RWPE1 (cell line): ENCODE measurements around the gene MICALL1.
"Not testable (repeated sequence)": the region's sequence is repeated elsewhere in the genome, so short reads cannot be mapped to it uniquely, and the experiment has no call there.

Experiments used
- CTCF ChIA-PET: fragments of 350-600 bp; sonication (Branson Sonifier 250); formaldehyde crosslinking; extraction: SDS; loops from one replicate; lab custom pipeline; 2021; lab: Yijun Ruan, JAX
- POLR2A ChIA-PET: fragments of 400-600 bp; formaldehyde crosslinking; extraction: SDS; loops from one replicate; lab custom pipeline; 2020; ENCODE audit warnings: antibody characterized with exemption; ENCODE audit not compliant: low non-redundant PET; lab: Yijun Ruan, JAX
- DNase-seq: peaks from one replicate; pipeline ENCODE4 v3.0.0; 2012; ENCODE audit warnings: low spot score
- H3K27ac ChIP-seq: fragments of 450-650 bp; 2 replicates; pipeline ENCODE4 v1.5.1; 2017
- TF ChIP-seq, protein P1 (sequence below): fragments of 450-650 bp; conservative IDR thresholded peaks from 2 replicates; pipeline ENCODE4 v1.5.1; 2017; ENCODE audit warnings: low read depth, mild to moderate bottlenecking

The MICALL1 gene

DNA sequence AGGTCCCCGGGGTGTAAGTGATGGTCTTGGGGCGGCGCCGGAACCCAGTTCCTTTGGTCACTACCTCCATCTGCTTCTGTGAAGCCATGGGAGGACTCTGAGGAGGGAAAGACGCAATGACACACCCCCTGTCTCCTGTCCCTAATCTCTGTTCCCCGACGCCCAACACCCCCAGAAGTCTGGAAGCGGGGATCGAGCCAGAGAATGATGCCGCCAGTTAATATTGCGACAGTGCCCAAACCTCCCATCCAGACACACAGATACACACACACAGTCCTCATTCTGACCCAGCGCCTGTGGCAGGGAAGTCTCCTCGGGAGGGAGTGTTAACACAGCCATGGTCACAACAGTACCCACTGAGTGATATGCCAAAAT is 47.0 kb downstream of the MICALL1 start:
- peak; percentile 6 for DNase-seq
- POLR2A ChIA-PET, result no interaction called here
- CTCF ChIA-PET, result interaction anchor here (0.6 kb wide), 1 partner anchor 534 kb away, joined by 3 read pairs; no protein-coding TSS in a partner anchor
- peak overlapping the region; percentile 67 for H3K27ac ChIP-seq
- TF ChIP-seq, protein P1, sequence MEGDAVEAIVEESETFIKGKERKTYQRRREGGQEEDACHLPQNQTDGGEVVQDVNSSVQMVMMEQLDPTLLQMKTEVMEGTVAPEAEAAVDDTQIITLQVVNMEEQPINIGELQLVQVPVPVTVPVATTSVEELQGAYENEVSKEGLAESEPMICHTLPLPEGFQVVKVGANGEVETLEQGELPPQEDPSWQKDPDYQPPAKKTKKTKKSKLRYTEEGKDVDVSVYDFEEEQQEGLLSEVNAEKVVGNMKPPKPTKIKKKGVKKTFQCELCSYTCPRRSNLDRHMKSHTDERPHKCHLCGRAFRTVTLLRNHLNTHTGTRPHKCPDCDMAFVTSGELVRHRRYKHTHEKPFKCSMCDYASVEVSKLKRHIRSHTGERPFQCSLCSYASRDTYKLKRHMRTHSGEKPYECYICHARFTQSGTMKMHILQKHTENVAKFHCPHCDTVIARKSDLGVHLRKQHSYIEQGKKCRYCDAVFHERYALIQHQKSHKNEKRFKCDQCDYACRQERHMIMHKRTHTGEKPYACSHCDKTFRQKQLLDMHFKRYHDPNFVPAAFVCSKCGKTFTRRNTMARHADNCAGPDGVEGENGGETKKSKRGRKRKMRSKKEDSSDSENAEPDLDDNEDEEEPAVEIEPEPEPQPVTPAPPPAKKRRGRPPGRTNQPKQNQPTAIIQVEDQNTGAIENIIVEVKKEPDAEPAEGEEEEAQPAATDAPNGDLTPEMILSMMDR, result no peak

DNA sequence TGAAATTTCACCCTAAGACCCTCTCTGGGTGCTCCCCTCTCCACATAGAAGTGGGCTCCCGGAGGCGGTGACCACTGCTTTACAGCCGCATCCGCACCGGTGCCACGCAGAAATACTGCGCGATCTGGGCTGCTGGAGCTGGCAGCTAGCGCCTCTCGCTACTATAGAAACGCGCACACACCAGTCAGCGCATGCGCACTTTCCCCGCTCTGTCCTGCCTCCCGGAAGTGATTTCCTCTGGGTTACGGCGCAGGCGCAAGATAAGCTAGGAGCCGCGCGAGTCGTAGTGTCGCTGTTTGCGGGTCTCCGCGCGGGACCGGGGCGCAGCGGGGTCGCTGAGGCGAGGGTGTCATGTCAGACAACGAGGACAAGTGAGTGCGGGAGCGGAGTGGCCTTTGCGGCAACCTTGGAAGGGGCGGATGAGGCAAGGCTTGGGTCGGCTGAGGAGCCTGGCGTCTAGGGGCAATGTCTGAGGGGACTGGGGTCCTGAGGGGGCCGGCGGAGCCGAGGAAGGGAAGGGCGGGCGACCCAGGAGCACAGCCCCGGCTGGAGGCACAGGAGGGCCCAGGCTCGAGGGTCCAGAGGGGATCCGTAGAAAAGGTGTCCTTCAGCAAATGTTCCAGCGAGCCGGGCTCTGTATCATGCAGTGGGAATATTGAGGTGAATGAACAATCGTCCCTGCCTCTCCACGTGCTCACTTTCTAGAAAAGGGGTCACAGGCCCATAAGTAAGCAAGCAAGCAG is 47.5 kb downstream of the MICALL1 start, which contains the start of the genes C22orf23 and POLR2F:
TSS of gene C22orf23 (minus strand) at position 165 of the 743 bp plus-strand sequence. CDS start 452 bp downstream, outside the sequence.
TSS of gene POLR2F (plus strand) at position 263 of the 743 bp plus-strand sequence. CDS start at position 352, 89 bp downstream.
- DNase-seq, result peak; percentile 95
- TF ChIP-seq, protein P1, result no peak
- CTCF ChIA-PET, result no interaction called here
- POLR2A ChIA-PET, result no interaction called here
- peak within 1 kb of the TSS; percentile 67 for H3K27ac ChIP-seq

DNA sequence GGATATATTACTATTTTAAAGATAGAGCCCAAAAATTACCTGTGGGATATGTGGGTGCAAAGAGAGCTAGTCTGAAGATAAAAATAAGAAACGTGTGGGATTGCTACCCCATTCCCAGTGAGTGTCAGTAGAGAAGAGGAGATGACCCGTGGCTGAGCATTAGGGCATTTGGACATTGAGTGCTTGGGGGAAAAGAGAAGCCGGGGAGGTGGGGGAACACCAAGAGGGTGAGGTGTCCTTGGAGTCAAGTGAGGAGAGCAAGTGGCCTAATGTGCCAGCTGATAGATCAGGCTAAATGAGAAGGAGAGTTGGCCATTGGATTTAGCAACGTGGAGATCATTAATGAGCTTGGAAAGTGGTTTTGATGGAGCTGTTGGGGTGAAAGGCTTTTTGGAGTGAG is 48.6 kb downstream of the MICALL1 start:
- no peak for DNase-seq
- peak overlapping the region; percentile 67 for H3K27ac ChIP-seq
- ChIA-PET CTCF (interaction anchor here (0.6 kb wide), 1 partner anchor 21 kb away, joined by 3 read pairs; no protein-coding TSS in a partner anchor), POLR2A (no interaction called here)
- TF ChIP-seq, protein P1, result no peak

DNA sequence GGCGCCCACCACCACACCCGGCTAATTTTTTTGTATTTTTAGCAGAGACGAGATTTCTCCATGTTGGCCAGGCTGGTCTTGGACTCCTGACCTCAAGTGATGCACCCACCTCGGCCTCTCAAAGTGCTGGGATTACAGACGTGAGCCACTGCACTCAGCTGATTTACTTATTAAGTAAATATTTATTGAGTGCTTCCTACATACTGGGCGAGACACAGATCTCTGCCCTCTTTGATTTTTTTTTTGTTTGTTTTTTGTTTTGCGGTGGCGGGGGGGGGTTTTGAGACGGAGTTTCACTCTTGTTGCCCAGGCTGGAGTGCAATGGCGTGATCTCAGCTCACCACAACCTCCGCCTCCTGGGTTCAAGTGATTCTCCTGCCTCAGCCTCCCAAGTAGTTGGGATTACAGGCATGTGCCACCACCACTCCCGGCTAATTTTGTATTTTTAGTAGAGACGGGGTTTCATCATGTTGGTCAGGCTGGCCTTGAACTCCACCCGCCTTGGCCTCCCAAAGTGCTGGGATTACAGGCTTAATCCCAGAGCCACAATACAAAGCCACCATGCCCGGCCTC is 49.8 kb downstream of the MICALL1 start:
- POLR2A ChIA-PET, CTCF ChIA-PET, DNase-seq: not testable (repeated sequence)
- H3K27ac ChIP-seq, result 0 out of 2 replicates have a peak overlapping the region, but pooled peaks have one; percentile 7

DNA sequence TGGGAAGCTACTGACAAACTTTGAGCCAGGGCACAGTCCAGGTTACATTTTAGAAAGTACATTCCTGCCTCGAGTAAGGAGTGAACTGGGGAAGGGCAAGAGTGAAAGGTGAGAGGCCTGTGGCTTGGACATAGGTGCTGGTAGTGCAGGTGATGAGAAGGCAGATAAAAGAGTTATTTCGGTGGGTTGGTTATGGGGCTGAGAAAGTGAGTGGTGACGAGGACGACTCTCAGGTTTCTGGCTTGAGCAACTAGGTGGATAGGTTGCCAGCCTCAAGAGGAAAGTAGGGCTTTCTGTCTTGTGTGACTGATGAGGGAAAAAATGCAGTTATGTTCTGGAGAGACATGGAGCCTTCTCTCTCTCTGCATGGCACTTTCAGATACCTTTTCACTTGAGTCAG is 51.1 kb downstream of the MICALL1 start:
- no peak overlapping the region for H3K27ac ChIP-seq
- POLR2A ChIA-PET, result no interaction called here
- CTCF ChIA-PET, result no interaction called here
- TF ChIP-seq, protein P1, result no peak
- DNase-seq, result no peak

DNA sequence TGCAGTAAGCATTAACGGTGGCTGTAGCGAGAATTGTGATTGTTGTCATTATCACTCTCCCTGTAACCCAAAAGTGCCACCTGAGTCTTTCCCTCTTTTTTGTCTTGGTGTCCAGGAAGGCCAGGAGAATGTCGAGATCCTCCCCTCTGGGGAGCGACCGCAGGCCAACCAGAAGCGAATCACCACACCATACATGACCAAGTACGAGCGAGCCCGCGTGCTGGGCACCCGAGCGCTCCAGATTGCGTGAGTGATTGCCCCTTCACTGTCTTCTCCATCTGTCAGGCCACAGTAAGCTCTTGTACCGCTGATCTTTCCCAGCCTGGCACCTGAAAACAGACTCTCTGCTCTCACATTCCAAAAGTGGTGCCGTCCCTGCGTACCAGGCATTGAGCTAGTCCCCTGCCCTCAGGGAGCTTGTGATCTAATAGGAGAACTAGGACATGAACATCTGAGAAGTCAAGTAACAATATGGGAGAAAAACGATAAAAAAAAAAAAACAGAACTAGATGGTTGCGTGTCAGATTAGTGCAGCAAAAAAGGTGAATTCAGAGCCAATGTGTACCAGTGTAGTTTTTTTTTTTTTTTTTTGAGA is 53.2 kb downstream of the MICALL1 start:
- ChIA-PET CTCF (no interaction called here), POLR2A (interaction anchor here (0.5 kb wide), 1 partner anchor 222 kb away, joined by 8 read pairs; no protein-coding TSS in a partner anchor)

More for the DNA sequence above, 53.2 kb downstream of the MICALL1 start:
- DNase-seq, result no peak
- TF ChIP-seq, protein P1, result no peak
- H3K27ac ChIP-seq, result no peak overlapping the region
